Muscle layer of duodenum (tissue), 2 donors: Measurements from ENCODE around the gene CPD.

Experiments used
- H3K27ac ChIP-seq: one replicate; pipeline ENCODE4 v1.7.0; 2013; ENCODE audit warnings: mild to moderate bottlenecking, low read length
- H3K27me3 ChIP-seq: one replicate; pipeline ENCODE4 v1.7.0; 2013; ENCODE audit warnings: low read depth, mild to moderate bottlenecking, control low read depth, low read length
- H3K36me3 ChIP-seq, 2 donors: one replicate each; pipeline ENCODE4 v1.7.0; 2013; ENCODE audit warnings: low read length in 2 of 2, control low read depth in 1 of 2, mild to moderate bottlenecking in 1 of 2; ENCODE audit not compliant: insufficient read depth in 2 of 2, control insufficient read depth in 1 of 2
- H3K4me1 ChIP-seq, 2 donors: one replicate each; pipeline ENCODE4 v1.7.0; 2013; ENCODE audit warnings: low read length in 2 of 2, mild to moderate bottlenecking in 2 of 2, control low read depth in 1 of 2, moderate library complexity in 1 of 2; ENCODE audit not compliant: insufficient read depth in 2 of 2, control insufficient read depth in 1 of 2
- H3K4me3 ChIP-seq, 2 donors: one replicate each; pipeline ENCODE4 v1.7.0; 2013; ENCODE audit warnings: low read length in 2 of 2, low read depth in 1 of 2, mild to moderate bottlenecking in 1 of 2
- H3K9me3 ChIP-seq, 2 donors: one replicate each; pipeline ENCODE4 v1.7.0; 2013; ENCODE audit warnings: low read length in 2 of 2, control low read depth in 1 of 2, mild to moderate bottlenecking in 1 of 2; ENCODE audit not compliant: control insufficient read depth in 1 of 2
- donor health status: healthy.

The CPD gene

DNA sequence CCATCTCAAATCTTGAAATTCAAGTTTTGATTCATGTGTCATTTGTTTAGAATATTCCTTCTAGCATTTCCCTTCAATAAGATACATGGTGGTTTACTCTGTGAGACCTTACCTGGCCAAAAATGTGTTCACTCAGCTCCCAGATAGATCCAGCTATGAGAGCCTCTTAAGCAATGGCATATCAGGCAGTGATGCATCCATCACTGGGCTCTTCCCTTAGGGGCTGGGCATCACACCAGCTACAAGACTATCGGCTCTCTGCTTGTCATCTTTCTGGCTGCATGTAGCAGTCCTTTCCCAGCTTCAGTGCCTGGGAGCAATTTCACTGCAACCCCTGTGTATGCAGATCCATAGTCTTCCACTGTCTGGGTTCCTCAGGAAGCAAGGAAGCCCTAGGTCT lies 139.1 kb downstream of the CPD start:
- peaks cover 28 to 31% of the 10 kb centered on the region in 2 donors for H3K36me3 ChIP-seq
- H3K9me3 ChIP-seq: no peaks in the 10 kb centered on the region
- H3K27me3 ChIP-seq: no peaks in the 10 kb centered on the region
- no peak overlapping the region for H3K4me3 ChIP-seq
- no peak overlapping the region for H3K27ac ChIP-seq
- peaks cover 0 to 5% of the 10 kb centered on the region in 2 donors for H3K4me1 ChIP-seq

DNA sequence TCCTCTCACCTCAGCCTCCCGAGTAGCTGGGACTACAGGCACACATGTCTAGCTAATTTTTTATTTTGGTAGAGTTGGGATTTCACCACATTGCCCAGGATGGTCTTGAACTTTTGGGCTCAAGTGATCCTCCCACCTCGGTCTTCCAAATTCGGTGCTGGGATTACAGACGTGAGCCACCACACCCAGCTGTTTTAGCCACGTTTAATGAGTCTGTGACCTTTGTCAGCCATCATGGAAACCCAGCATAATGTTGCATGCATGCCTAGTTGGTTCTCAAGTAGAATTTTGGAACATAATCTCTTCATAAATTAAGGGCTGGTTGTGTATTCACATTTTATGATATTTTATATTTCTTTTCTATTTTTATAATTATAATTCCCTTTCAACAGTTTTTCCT lies 140.4 kb downstream of the CPD start:
- no peak overlapping the region for H3K4me3 ChIP-seq
- peak overlapping the region; percentile 60 for H3K27ac ChIP-seq
- H3K27me3 ChIP-seq: no peaks in the 10 kb centered on the region
- peaks cover 0 to 5% of the 10 kb centered on the region in 2 donors for H3K4me1 ChIP-seq
- H3K36me3 ChIP-seq: peaks cover 24 to 27% of the 10 kb centered on the region in 2 donors
- H3K9me3 ChIP-seq: no peaks in the 10 kb centered on the region
